Islet of Langerhans (tissue), 1 donor: ENCODE measurements around the gene RALA.
"Not testable (repeated sequence)": the region's sequence is repeated elsewhere in the genome, so short reads cannot be mapped to it uniquely, and the experiment has no call there.

Experiments used
- FAIRE-seq: peaks from one replicate; lab custom pipeline; 2011; peaks lifted over from hg19 to GRCh38; lab: Jason Lieb, UNC

Gene RALA

GRCh38 chr7:39688611-39689480 is 65.5 kb downstream of the RALA start:
- no peak for FAIRE-seq

- no peak for FAIRE-seq
Observed at GRCh38 chr7:39691821-39692220, 68.4 kb downstream of the RALA start.

GRCh38 chr7:39693086-39693485 is 69.7 kb downstream of the RALA start:
- not testable (repeated sequence) for FAIRE-seq

GRCh38 chr7:39693812-39694211 is 70.4 kb downstream of the RALA start:
- FAIRE-seq = no peak

GRCh38 chr7:39695852-39696586 is 72.6 kb downstream of the RALA start:
- FAIRE-seq = no peak

- no peak for FAIRE-seq
Observed at GRCh38 chr7:39696631-39697030, 73.3 kb downstream of the RALA start.

- FAIRE-seq = no peak
Observed at GRCh38 chr7:39697483-39697882, 74.1 kb downstream of the RALA start.

GRCh38 chr7:39700165-39700564 is 76.8 kb downstream of the RALA start:
- FAIRE-seq = no peak

GRCh38 chr7:39700932-39701331 is 77.6 kb downstream of the RALA start:
- FAIRE-seq = no peak

GRCh38 chr7:39702133-39702532 is 78.8 kb downstream of the RALA start:
- FAIRE-seq = no peak

- no peak for FAIRE-seq
Observed at GRCh38 chr7:39703144-39703543, 79.8 kb downstream of the RALA start.

- no peak for FAIRE-seq
Observed at GRCh38 chr7:39709029-39709428, 85.7 kb downstream of the RALA start.

- FAIRE-seq = peak; percentile 36
Observed at GRCh38 chr7:39709768-39710311, 86.5 kb downstream of the RALA start.

- no peak for FAIRE-seq
Observed at GRCh38 chr7:39712751-39713150, 89.4 kb downstream of the RALA start.

GRCh38 chr7:39714447-39715091 is 91.2 kb downstream of the RALA start:
- FAIRE-seq = no peak

- no peak for FAIRE-seq
Observed at GRCh38 chr7:39720586-39720985, 97.2 kb downstream of the RALA start.

- no peak for FAIRE-seq
Observed at GRCh38 chr7:39721345-39721744, 98.0 kb downstream of the RALA start.

- FAIRE-seq = no peak
Observed at GRCh38 chr7:39721919-39722597, 98.7 kb downstream of the RALA start.

GRCh38 chr7:39727231-39728012 is 104.0 kb downstream of the RALA start:
- no peak for FAIRE-seq

GRCh38 chr7:39732837-39733804 is 109.7 kb downstream of the RALA start:
- FAIRE-seq = no peak
